SK-N-MC (cell line): ENCODE results near the gene MPZ.

ENCODE experiments used
- EZH2 ChIP-seq: fragments of 200-600 bp; sonication (generic); IDR thresholded peaks from one replicate; pipeline ENCODE4 v1.6.1; 2017; ENCODE audit warnings: antibody characterized with exemption
- FOXP2 ChIP-seq: optimal IDR thresholded peaks from 2 replicates; pipeline ENCODE3; 2011; ENCODE audit warnings: mild to moderate bottlenecking, moderate library complexity; ENCODE audit not compliant: insufficient read depth; ENCODE audit errors: extremely low read length, control extremely low read depth
- POLR2AphosphoS5 ChIP-seq: IDR thresholded peaks from 2 replicates; pipeline ENCODE4 v1.6.1; 2012; ENCODE audit warnings: mild to moderate bottlenecking, low read depth, low read length, borderline replicate concordance

DNA sequence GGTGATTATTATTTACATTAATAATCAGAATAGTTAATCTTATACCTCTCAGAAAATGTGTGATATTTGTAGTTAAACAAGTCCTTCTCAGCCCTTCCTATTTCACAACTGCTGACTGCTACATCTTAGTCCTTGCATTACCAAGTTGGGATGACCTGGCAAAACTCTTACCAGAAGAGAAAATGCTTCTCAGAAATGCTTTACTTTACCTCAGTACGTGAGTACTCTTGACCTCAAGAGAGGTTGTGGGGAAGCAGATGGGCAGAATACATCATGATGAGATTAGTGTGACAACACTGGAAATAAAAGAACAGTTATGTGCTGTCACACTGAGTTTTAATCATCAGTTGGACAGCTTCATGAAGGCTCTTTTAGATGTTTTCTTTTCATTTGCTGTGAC lies 41.7 kb upstream of the MPZ start:
- TF ChIP-seq POLR2AphosphoS5 (no peak), FOXP2 (no peak), EZH2 (no peak)
